CMK (cell line): ENCODE results near the gene PXDC1.
"Not testable (repeated sequence)": the region's sequence is repeated elsewhere in the genome, so short reads cannot be mapped to it uniquely, and the experiment has no call there.

Source experiments
- DNase-seq: peaks from one replicate; pipeline ENCODE4 v3.0.0-alpha.2; 2010; ENCODE audit warnings: low read depth

PXDC1 gene

GRCh38 chr6:3782876-3783832, 31.6 kb upstream of the PXDC1 start:
- no peak for DNase-seq

GRCh38 chr6:3781504-3781903, 30.0 kb upstream of the PXDC1 start:
- no peak for DNase-seq

- DNase-seq: no peak
These were observed 28.0 kb upstream of the PXDC1 start for GRCh38 chr6:3779574-3779849.

GRCh38 chr6:3778701-3779573, 27.4 kb upstream of the PXDC1 start:
- DNase-seq: no peak

- DNase-seq: no peak
These were observed 26.4 kb upstream of the PXDC1 start for GRCh38 chr6:3777730-3778461.

- no peak for DNase-seq
These were observed 25.5 kb upstream of the PXDC1 start for GRCh38 chr6:3776881-3777507.

GRCh38 chr6:3775847-3776246, 24.3 kb upstream of the PXDC1 start:
- no peak for DNase-seq

- no peak for DNase-seq
These were observed 23.9 kb upstream of the PXDC1 start for GRCh38 chr6:3775386-3775785.

- DNase-seq: no peak
These were observed 22.3 kb upstream of the PXDC1 start for GRCh38 chr6:3773678-3774298.

- not testable (repeated sequence) for DNase-seq
These were observed 20.9 kb upstream of the PXDC1 start for GRCh38 chr6:3772127-3772999.

GRCh38 chr6:3771407-3772011, 20.0 kb upstream of the PXDC1 start:
- no peak for DNase-seq

GRCh38 chr6:3770023-3770720, 18.7 kb upstream of the PXDC1 start:
- no peak for DNase-seq

GRCh38 chr6:3769610-3770009, 18.1 kb upstream of the PXDC1 start:
- no peak for DNase-seq

GRCh38 chr6:3768502-3768901, 17.0 kb upstream of the PXDC1 start:
- DNase-seq: no peak

- DNase-seq: not testable (repeated sequence)
These were observed 16.0 kb upstream of the PXDC1 start for GRCh38 chr6:3767483-3767882.

- no peak for DNase-seq
These were observed 14.7 kb upstream of the PXDC1 start for GRCh38 chr6:3766214-3766613.

GRCh38 chr6:3765415-3765814, 13.9 kb upstream of the PXDC1 start:
- DNase-seq: no peak

GRCh38 chr6:3764516-3765335, 13.2 kb upstream of the PXDC1 start:
- no peak for DNase-seq

GRCh38 chr6:3762852-3763251, 11.3 kb upstream of the PXDC1 start:
- DNase-seq: no peak
